Stimulated activated naive CD8-positive, alpha-beta T cell treated with anti-CD3 and anti-CD28 coated beads, Interleukin-15, Interleukin-2, amounts not matched to agents 100 ng/mL and 50 ng/mL, for 24 hours (primary cell): ENCODE data around the gene RIMS4.
A peak's percentile ranks its signal among the peaks of the same experiment; 100 is the strongest.

Experiments
- H3K27ac Mint-ChIP-seq: one replicate; pipeline ENCODE4 v1.8.0; 2021; ENCODE audit warnings: mild to moderate bottlenecking, mixed read lengths
- H3K27me3 Mint-ChIP-seq: one replicate; pipeline ENCODE4 v1.8.0; 2021; ENCODE audit warnings: mixed read lengths
- H3K36me3 Mint-ChIP-seq: one replicate; pipeline ENCODE4 v1.8.0; 2021; ENCODE audit warnings: low read depth, mixed read lengths
- H3K4me1 Mint-ChIP-seq: one replicate; pipeline ENCODE4 v1.8.0; 2021; ENCODE audit warnings: low read depth, mixed read lengths
- H3K4me3 Mint-ChIP-seq: one replicate; pipeline ENCODE4 v1.8.0; 2021; ENCODE audit warnings: mild to moderate bottlenecking, mixed read lengths
- H3K9me3 Mint-ChIP-seq: one replicate; pipeline ENCODE4 v1.8.0; 2021; ENCODE audit warnings: mixed read lengths

The RIMS4 gene

GRCh38 chr20:44750081-44750805 is 60.1 kb downstream of the RIMS4 start:
- Mint-ChIP-seq H3K36me3 (no peaks in the 10 kb centered on the region), H3K9me3 (no peaks in the 10 kb centered on the region), H3K4me3 (no peak overlapping the region), H3K27me3 (peaks cover 26% of the 10 kb centered on the region), H3K4me1 (peaks cover 12% of the 10 kb centered on the region), H3K27ac (no peak overlapping the region)

GRCh38 chr20:44748005-44748370 is 62.4 kb downstream of the RIMS4 start:
- Mint-ChIP-seq H3K27me3 (peaks cover 33% of the 10 kb centered on the region), H3K4me1 (peaks cover 18% of the 10 kb centered on the region), H3K4me3 (no peak overlapping the region), H3K27ac (no peak overlapping the region), H3K9me3 (no peaks in the 10 kb centered on the region), H3K36me3 (no peaks in the 10 kb centered on the region)

- Mint-ChIP-seq H3K4me3 (peak overlapping the region; percentile 55), H3K36me3 (no peaks in the 10 kb centered on the region), H3K9me3 (no peaks in the 10 kb centered on the region), H3K27me3 (peaks cover 33% of the 10 kb centered on the region), H3K4me1 (peaks cover 18% of the 10 kb centered on the region), H3K27ac (peak overlapping the region; percentile 69)
These were observed 63.0 kb downstream of the RIMS4 start for GRCh38 chr20:44747166-44748004.

DNA sequence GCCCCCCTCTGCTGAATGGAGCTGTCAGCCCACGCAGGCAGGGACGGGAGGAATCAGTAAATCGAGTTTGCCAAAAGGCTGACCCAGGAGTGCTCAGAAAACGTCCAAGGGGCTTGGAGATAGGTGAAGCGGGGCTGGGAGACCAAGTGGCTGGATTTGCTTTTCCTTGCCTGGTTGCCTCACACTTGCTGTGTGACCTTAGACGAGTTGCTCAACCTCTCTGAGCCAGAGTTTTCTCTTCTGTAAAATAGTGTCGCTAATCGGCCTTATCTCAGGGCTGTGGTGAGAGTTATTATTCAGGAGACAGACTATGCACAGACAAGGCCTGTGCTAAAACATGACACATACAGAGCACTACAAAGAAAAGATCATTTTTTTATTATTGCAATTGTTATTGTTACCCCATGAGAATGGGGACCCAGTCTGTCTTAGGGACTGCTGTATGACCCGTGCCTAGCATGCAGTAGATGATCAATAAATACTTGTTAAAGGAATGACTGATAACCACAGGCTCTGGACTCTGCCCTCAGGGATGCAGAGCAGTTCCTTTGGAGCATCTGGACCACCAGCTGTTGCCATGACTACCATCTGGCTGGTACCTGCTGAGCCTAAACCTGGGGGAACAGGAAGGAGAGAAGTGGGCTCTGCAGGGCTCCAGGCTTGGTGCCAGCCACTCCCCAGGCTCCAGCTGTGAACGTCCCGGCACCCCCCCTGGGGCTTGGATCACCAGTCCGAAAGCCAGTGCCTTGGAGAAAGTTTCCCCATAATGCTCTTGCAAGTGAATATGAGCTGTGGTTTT is 63.8 kb downstream of the RIMS4 start:
- H3K27me3 Mint-ChIP-seq: peaks cover 35% of the 10 kb centered on the region
- H3K27ac Mint-ChIP-seq: peak overlapping the region; percentile 32
- H3K4me3 Mint-ChIP-seq: peak overlapping the region; percentile 74
- no peaks in the 10 kb centered on the region for H3K9me3 Mint-ChIP-seq
- no peaks in the 10 kb centered on the region for H3K36me3 Mint-ChIP-seq
- H3K4me1 Mint-ChIP-seq: peaks cover 18% of the 10 kb centered on the region

DNA sequence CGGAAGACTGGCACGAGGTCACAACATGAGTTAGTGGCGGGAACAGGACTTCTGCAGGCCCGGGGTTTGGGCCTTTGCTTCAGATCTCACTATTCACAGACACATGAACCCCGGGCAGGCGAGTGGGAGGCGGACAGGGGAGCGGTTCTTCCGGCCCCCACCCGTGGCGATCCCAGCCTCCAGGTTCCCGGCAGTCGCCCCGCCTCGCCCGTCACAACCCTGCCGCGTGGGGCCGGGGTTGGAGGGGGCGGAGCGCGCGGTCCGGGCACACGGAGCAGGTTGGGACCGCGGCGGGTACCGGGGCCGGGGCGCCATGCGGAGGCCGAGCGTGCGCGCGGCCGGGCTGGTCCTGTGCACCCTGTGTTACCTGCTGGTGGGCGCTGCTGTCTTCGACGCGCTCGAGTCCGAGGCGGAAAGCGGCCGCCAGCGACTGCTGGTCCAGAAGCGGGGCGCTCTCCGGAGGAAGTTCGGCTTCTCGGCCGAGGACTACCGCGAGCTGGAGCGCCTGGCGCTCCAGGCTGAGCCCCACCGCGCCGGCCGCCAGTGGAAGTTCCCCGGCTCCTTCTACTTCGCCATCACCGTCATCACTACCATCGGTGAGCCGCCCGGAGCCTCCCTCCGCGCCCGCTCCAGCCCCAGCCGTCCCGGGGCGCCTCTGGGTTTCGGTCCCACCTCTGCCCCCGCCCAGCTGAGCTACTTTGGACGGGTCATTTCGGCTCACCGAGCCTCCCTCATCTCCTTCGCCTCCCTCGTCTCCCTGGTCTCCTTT is 64.6 kb downstream of the RIMS4 start, which contains the start of gene KCNK15:
KCNK15 (plus strand) TSS at position 268 of the 769 bp plus-strand sequence; CDS start at position 314, 46 bp downstream.
- Mint-ChIP-seq H3K4me3 (peak within 1 kb of the TSS; percentile 74), H3K4me1 (peaks cover 18% of the 10 kb centered on the region), H3K27ac (peak within 1 kb of the TSS; percentile 84), H3K36me3 (no peaks in the 10 kb centered on the region), H3K9me3 (no peaks in the 10 kb centered on the region), H3K27me3 (peaks cover 29% of the 10 kb centered on the region)

- H3K36me3 Mint-ChIP-seq: no peaks in the 10 kb centered on the region
- peak overlapping the region; percentile 72 for H3K4me3 Mint-ChIP-seq
- H3K27ac Mint-ChIP-seq: peak overlapping the region; percentile 84
- no peaks in the 10 kb centered on the region for H3K9me3 Mint-ChIP-seq
- peaks cover 18% of the 10 kb centered on the region for H3K4me1 Mint-ChIP-seq
- H3K27me3 Mint-ChIP-seq: peaks cover 29% of the 10 kb centered on the region
These were observed 65.2 kb downstream of the RIMS4 start for GRCh38 chr20:44745122-44745597.

DNA sequence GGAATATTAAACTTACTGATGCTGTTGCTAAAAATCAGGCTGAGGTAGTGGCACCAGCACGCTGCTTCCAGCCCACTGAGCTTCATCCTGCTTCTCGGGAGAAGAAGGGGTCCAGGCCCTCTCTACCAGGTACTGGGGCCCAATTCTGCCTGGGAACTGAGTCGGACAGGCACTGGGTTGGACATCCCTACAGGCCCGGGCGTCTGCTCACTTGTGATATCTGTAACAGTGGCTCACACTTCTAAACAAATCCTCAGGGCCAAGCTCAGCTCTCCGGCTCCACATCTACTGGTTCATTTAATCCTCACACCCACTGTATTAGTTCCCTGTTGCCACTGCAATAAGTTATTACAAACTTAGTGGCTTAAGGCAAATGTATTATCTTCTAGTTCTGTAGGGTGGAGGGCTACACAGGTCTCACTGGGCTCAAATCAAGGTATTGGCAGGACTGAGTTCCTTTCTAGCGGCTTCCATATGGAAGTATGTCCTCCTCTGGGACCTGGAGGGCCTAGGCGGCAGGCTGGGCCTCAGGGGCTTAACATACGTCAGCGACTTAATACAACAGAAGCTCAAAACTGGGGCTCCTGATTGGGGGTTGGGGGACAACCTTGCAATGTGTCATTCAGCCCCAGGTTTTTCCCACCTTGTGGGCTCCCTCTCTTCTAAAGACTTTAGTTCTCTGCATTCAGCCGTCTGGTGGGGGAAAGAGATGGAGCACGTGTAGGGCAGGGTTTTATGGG is 66.3 kb downstream of the RIMS4 start:
- Mint-ChIP-seq H3K27ac (no peak overlapping the region), H3K9me3 (no peaks in the 10 kb centered on the region), H3K27me3 (peaks cover 24% of the 10 kb centered on the region), H3K36me3 (no peaks in the 10 kb centered on the region), H3K4me1 (peaks cover 18% of the 10 kb centered on the region), H3K4me3 (no peak overlapping the region)

DNA sequence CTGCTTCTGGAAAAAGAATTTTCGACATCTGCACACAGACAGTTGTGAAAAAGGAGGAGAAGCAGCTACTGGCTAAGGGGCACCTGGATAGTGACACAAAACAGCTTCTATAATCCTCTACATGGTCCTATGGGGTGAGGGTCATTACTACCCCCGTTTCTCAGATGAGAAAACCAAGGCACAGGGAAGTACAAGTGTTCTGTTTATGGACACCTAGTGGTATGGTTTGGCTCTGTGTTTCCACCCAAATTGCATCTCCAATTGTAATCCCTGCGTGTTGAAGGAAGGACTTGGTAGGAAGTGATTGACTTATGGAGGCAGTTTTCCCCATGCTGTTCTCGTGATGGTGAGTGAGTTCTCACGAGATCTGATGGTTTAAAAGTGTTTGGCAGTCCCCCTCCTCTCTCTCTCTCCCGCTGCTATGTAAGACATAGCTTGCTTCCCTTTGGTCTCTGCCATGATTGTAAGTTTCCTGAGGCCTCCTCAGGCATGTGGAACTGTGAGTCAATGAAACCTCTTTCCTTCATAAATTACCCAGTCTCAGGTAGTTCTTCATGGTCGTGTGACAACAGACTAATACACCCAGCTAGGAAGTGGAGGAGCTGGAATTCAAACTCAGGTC is 67.2 kb downstream of the RIMS4 start:
- Mint-ChIP-seq H3K4me1 (peaks cover 22% of the 10 kb centered on the region), H3K4me3 (no peak overlapping the region), H3K27me3 (peaks cover 24% of the 10 kb centered on the region), H3K36me3 (no peaks in the 10 kb centered on the region), H3K9me3 (no peaks in the 10 kb centered on the region), H3K27ac (no peak overlapping the region)

DNA sequence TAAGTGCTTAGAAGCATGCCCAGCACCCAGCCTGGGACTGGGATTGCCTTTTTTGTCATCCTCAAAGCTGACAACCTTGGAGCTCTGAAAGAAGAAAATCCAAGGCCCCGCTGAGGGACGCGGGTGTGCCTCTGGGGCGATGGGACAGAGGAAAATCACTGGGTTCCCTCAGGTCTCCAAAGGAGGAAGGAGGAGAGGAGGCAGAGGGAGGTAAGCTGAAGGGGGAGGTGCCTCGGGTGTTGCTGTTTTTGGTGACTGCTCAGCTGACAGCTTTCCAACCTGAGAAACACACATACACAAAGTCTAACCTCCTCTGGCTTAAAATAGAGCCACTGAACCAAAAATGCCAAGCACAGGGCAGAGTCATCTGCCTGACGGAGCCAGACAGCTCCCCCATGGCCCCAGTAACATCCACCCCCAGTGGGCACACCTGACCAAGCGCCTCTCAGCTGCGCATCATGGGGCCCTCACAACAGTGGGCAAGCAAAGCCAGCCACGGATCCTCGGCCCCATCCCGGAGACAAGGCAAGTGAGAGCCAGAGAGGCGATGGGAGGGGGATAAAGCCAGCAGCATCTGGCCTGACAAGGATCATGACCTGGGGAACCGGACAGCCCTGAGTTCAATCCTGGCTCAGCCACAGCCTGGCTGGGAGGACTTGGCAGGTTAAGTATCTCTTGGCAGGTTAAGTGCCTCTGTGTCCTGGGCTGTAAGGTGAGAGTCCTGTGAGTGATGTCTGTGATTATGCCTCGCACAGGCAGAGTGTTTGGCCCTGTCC is 67.9 kb downstream of the RIMS4 start:
- peaks cover 21% of the 10 kb centered on the region for H3K4me1 Mint-ChIP-seq
- no peak overlapping the region for H3K4me3 Mint-ChIP-seq
- no peaks in the 10 kb centered on the region for H3K36me3 Mint-ChIP-seq
- H3K9me3 Mint-ChIP-seq: no peaks in the 10 kb centered on the region
- no peak overlapping the region for H3K27ac Mint-ChIP-seq
- peaks cover 23% of the 10 kb centered on the region for H3K27me3 Mint-ChIP-seq

- Mint-ChIP-seq H3K27ac (no peak overlapping the region), H3K9me3 (no peaks in the 10 kb centered on the region), H3K4me3 (no peak overlapping the region), H3K36me3 (no peaks in the 10 kb centered on the region), H3K4me1 (peaks cover 17% of the 10 kb centered on the region), H3K27me3 (peaks cover 8% of the 10 kb centered on the region)
These were observed 70.4 kb downstream of the RIMS4 start for GRCh38 chr20:44739942-44740341.

GRCh38 chr20:44738813-44739477 is 71.4 kb downstream of the RIMS4 start:
- Mint-ChIP-seq H3K9me3 (no peaks in the 10 kb centered on the region), H3K4me3 (no peak overlapping the region), H3K36me3 (no peaks in the 10 kb centered on the region), H3K27ac (no peak overlapping the region), H3K4me1 (peaks cover 14% of the 10 kb centered on the region), H3K27me3 (peaks cover 4% of the 10 kb centered on the region)

GRCh38 chr20:44737116-44737515 is 73.2 kb downstream of the RIMS4 start:
- H3K9me3 Mint-ChIP-seq: no peaks in the 10 kb centered on the region
- peaks cover 4% of the 10 kb centered on the region for H3K27me3 Mint-ChIP-seq
- no peak overlapping the region for H3K4me3 Mint-ChIP-seq
- no peak overlapping the region for H3K27ac Mint-ChIP-seq
- no peaks in the 10 kb centered on the region for H3K36me3 Mint-ChIP-seq
- peaks cover 27% of the 10 kb centered on the region for H3K4me1 Mint-ChIP-seq
